WTC11 (cell line): Measurements from ENCODE around the gene DIAPH1. TPM values are rescaled to one million over a fixed set of nuclear protein-coding genes. Genes with fewer than 3 reads are reported as not detected.

Source experiments
- AR ChIP-seq: fragments of 250-450 bp; sonication (Bioruptor Pico); IDR thresholded peaks from 2 replicates; pipeline ENCODE4 v1.9.0; 2021; ENCODE audit warnings: mild to moderate bottlenecking
- ARID4B ChIP-seq: sonication (generic); formaldehyde crosslinking; IDR thresholded peaks from 2 replicates; pipeline ENCODE4 v1.8.0; 2023; ENCODE audit warnings: missing genetic modification reagents, mild to moderate bottlenecking, borderline replicate concordance
- CDX4 ChIP-seq: fragments of 250-450 bp; sonication (Bioruptor Pico); IDR thresholded peaks from 2 replicates; pipeline ENCODE4 v1.9.0; 2021; ENCODE audit warnings: moderate library complexity, mild to moderate bottlenecking, inconsistent platforms, borderline replicate concordance
- CREB1 ChIP-seq: sonication (generic); formaldehyde crosslinking; IDR thresholded peaks from 2 replicates; pipeline ENCODE4 v1.8.0; 2023; ENCODE audit warnings: mild to moderate bottlenecking, missing genetic modification reagents
- ERG ChIP-seq: fragments of 250-450 bp; sonication (Bioruptor Pico); IDR thresholded peaks from 2 replicates; pipeline ENCODE4 v1.8.0; 2021; ENCODE audit warnings: mild to moderate bottlenecking
- FOXJ3 ChIP-seq: sonication (generic); formaldehyde crosslinking; IDR thresholded peaks from 2 replicates; pipeline ENCODE4 v1.9.0; 2021; ENCODE audit warnings: missing genetic modification reagents, mild to moderate bottlenecking, borderline replicate concordance
- FOXK1 ChIP-seq: sonication (generic); formaldehyde crosslinking; IDR thresholded peaks from 2 replicates; pipeline ENCODE4 v1.8.0; 2022; ENCODE audit warnings: mild to moderate bottlenecking, moderate library complexity, missing genetic modification reagents
- HMGXB4 ChIP-seq: sonication (generic); formaldehyde crosslinking; IDR thresholded peaks from 2 replicates; pipeline ENCODE4 v1.8.1; 2023; ENCODE audit warnings: mild to moderate bottlenecking, moderate library complexity, missing genetic modification reagents
- MAX ChIP-seq: sonication (generic); formaldehyde crosslinking; IDR thresholded peaks from 2 replicates; pipeline ENCODE4 v1.8.0; 2022; ENCODE audit warnings: mild to moderate bottlenecking, missing genetic modification reagents
- MLX ChIP-seq: sonication (generic); formaldehyde crosslinking; IDR thresholded peaks from 2 replicates; pipeline ENCODE4 v1.8.1; 2023; ENCODE audit warnings: mild to moderate bottlenecking, missing genetic modification reagents, moderate library complexity
- NFYB ChIP-seq: sonication (generic); formaldehyde crosslinking; conservative IDR thresholded peaks from 2 replicates; pipeline ENCODE4 v1.8.0; 2022; ENCODE audit warnings: low read depth, missing genetic modification reagents
- NR2C2 ChIP-seq: sonication (generic); formaldehyde crosslinking; IDR thresholded peaks from 2 replicates; pipeline ENCODE4 v1.8.0; 2022; ENCODE audit warnings: mild to moderate bottlenecking, missing genetic modification reagents
- NR3C1 ChIP-seq: sonication (generic); formaldehyde crosslinking; conservative IDR thresholded peaks from 2 replicates; pipeline ENCODE4 v1.8.1; 2023; ENCODE audit warnings: low read depth, mild to moderate bottlenecking, missing genetic modification reagents
- OVOL2 ChIP-seq: fragments of 250-450 bp; sonication (Bioruptor Pico); IDR thresholded peaks from 2 replicates; pipeline ENCODE4 v1.9.0; 2021; ENCODE audit warnings: mild to moderate bottlenecking, borderline replicate concordance
- PREB ChIP-seq: sonication (generic); formaldehyde crosslinking; IDR thresholded peaks from 2 replicates; pipeline ENCODE4 v1.8.1; 2022; ENCODE audit warnings: mild to moderate bottlenecking, missing genetic modification reagents, moderate library complexity, borderline replicate concordance
- ZBTB43 ChIP-seq: sonication (generic); formaldehyde crosslinking; IDR thresholded peaks from 2 replicates; pipeline ENCODE4 v1.8.1; 2023; ENCODE audit warnings: mild to moderate bottlenecking, missing genetic modification reagents
- ZNF317 ChIP-seq: sonication (generic); formaldehyde crosslinking; IDR thresholded peaks from 2 replicates; pipeline ENCODE4 v1.8.1; 2023; ENCODE audit warnings: low read depth, mild to moderate bottlenecking, moderate library complexity, missing genetic modification reagents, borderline replicate concordance
- ZNF423 ChIP-seq: fragments of 250-450 bp; sonication (Bioruptor Pico); IDR thresholded peaks from 2 replicates; pipeline ENCODE4 v2.1.2; 2022; ENCODE audit warnings: mild to moderate bottlenecking, moderate library complexity
- ZSCAN18 ChIP-seq: fragments of 250-450 bp; sonication (Bioruptor Pico); IDR thresholded peaks from 2 replicates; pipeline ENCODE4 v2.1.2; 2022; ENCODE audit warnings: mild to moderate bottlenecking, moderate library complexity
- total RNA-seq: library from RNA; stranded (reverse); gene quantifications from 3 replicates; pipeline ENCODE4 v1.2.3, GENCODE V29; 2021

Gene DIAPH1
- total RNA-seq, 1 experiment from 2014 or later = 109 TPM

GRCh38 chr5:141618804-141619554, at the start of gene DIAPH1 (continued):
- 0 out of 2 replicates have a peak, but pooled peaks have one; percentile 45 for TF ChIP-seq ARID4B (CRISPR knock-in tag)
- no peak for TF ChIP-seq OVOL2
- TF ChIP-seq MAX (CRISPR knock-in tag) = peak; percentile 93
- peak; percentile 43; the same call in 1 of the 2 replicates for TF ChIP-seq ZBTB43
- TF ChIP-seq NR2C2 = no peak
- no peak for TF ChIP-seq MLX (CRISPR knock-in tag)
- TF ChIP-seq PREB (CRISPR knock-in tag) = no peak
- no peak for TF ChIP-seq ZSCAN18 (CRISPR knock-in tag)
- TF ChIP-seq ZNF423 = no peak
- TF ChIP-seq FOXJ3 (CRISPR knock-in tag) = no peak
- TF ChIP-seq NR3C1 = no peak
- TF ChIP-seq ERG (CRISPR knock-in tag) = no peak
- no peak for TF ChIP-seq ZNF317 (CRISPR knock-in tag)
- TF ChIP-seq NFYB (CRISPR knock-in tag) = 0 out of 2 replicates have a peak, but pooled peaks have one; percentile 35
- TF ChIP-seq CDX4 = no peak
- no peak for TF ChIP-seq AR (CRISPR knock-in tag)
- TF ChIP-seq FOXK1 = peak; percentile 94
- peak; percentile 96 for TF ChIP-seq HMGXB4 (CRISPR knock-in tag)
- TF ChIP-seq CREB1 (CRISPR knock-in tag) = no peak
